HUES6 (cell line): Measurements from ENCODE around the gene IMPA2.
"Not testable (repeated sequence)": the region's sequence is repeated elsewhere in the genome, so short reads cannot be mapped to it uniquely, and the experiment has no call there.

Source experiments
- H3K27ac ChIP-seq: 2 replicates; pipeline ENCODE4 v1.7.0; 2013; ENCODE audit warnings: low read depth, mild to moderate bottlenecking, low read length, inconsistent platforms
- H3K27me3 ChIP-seq: 2 replicates; pipeline ENCODE4 v1.6.1; 2013; ENCODE audit warnings: low read length; ENCODE audit not compliant: control insufficient read depth, insufficient read depth
- H3K36me3 ChIP-seq: 2 replicates; pipeline ENCODE4 v1.6.1; 2013; ENCODE audit warnings: low read length; ENCODE audit not compliant: control insufficient read depth, insufficient read depth
- H3K4me1 ChIP-seq: 2 replicates; pipeline ENCODE4 v1.6.1; 2013; ENCODE audit warnings: low read length; ENCODE audit not compliant: control insufficient read depth, insufficient read depth
- H3K4me3 ChIP-seq: 2 replicates; pipeline ENCODE4 v1.5.1; 2013; ENCODE audit warnings: low read depth, low read length
- H3K9ac ChIP-seq: one replicate; pipeline ENCODE4 v1.6.1; 2013; ENCODE audit warnings: mild to moderate bottlenecking, low read length
- H3K9me3 ChIP-seq: 2 replicates; pipeline ENCODE4 v1.6.1; 2013; ENCODE audit warnings: low read depth, low read length; ENCODE audit not compliant: control insufficient read depth, insufficient read depth

The IMPA2 gene

GRCh38 chr18:12031846-12032245, 50.5 kb downstream of the IMPA2 start:
- H3K27ac ChIP-seq = no peak overlapping the region
- H3K9ac ChIP-seq = no peak overlapping the region
- no peaks in the 10 kb centered on the region for H3K9me3 ChIP-seq
- peaks cover 48% of the 10 kb centered on the region for H3K36me3 ChIP-seq
- H3K4me3 ChIP-seq = no peak overlapping the region
- no peaks in the 10 kb centered on the region for H3K27me3 ChIP-seq
- peaks cover 10% of the 10 kb centered on the region; the same call in 1 of the 2 replicates for H3K4me1 ChIP-seq

- peaks cover 9% of the 10 kb centered on the region for H3K27me3 ChIP-seq
- H3K36me3 ChIP-seq = peaks cover 42% of the 10 kb centered on the region
- no peak overlapping the region for H3K9ac ChIP-seq
- peaks cover 7% of the 10 kb centered on the region; the same call in 1 of the 2 replicates for H3K4me1 ChIP-seq
- H3K9me3 ChIP-seq = no peaks in the 10 kb centered on the region
- no peak overlapping the region for H3K27ac ChIP-seq
- H3K4me3 ChIP-seq = no peak overlapping the region
These were observed 51.7 kb downstream of the IMPA2 start for GRCh38 chr18:12032786-12033642.

- H3K9me3 ChIP-seq = no peaks in the 10 kb centered on the region
- no peak overlapping the region for H3K27ac ChIP-seq
- peaks cover 36% of the 10 kb centered on the region for H3K36me3 ChIP-seq
- no peak overlapping the region for H3K9ac ChIP-seq
- H3K27me3 ChIP-seq = peaks cover 16% of the 10 kb centered on the region
- peaks cover 11% of the 10 kb centered on the region; the same call in 1 of the 2 replicates for H3K4me1 ChIP-seq
- no peak overlapping the region for H3K4me3 ChIP-seq
These were observed 52.3 kb downstream of the IMPA2 start for GRCh38 chr18:12033643-12034025.

GRCh38 chr18:12034241-12035100, 53.2 kb downstream of the IMPA2 start:
- H3K4me3 ChIP-seq = no peak overlapping the region
- peaks cover 14% of the 10 kb centered on the region; the same call in 1 of the 2 replicates for H3K4me1 ChIP-seq
- H3K27ac ChIP-seq = no peak overlapping the region
- no peaks in the 10 kb centered on the region for H3K9me3 ChIP-seq
- H3K9ac ChIP-seq = no peak overlapping the region
- peaks cover 18% of the 10 kb centered on the region for H3K27me3 ChIP-seq
- peaks cover 31% of the 10 kb centered on the region for H3K36me3 ChIP-seq

GRCh38 chr18:12035481-12035880, 54.2 kb downstream of the IMPA2 start:
- no peaks in the 10 kb centered on the region for H3K9me3 ChIP-seq

GRCh38 chr18:12036201-12036751, 55.0 kb downstream of the IMPA2 start:
- Histone ChIP-seq H3K27ac (no peak overlapping the region), H3K9me3 (no peaks in the 10 kb centered on the region), H3K4me1 (peaks cover 14% of the 10 kb centered on the region; the same call in 1 of the 2 replicates), H3K36me3 (peaks cover 13% of the 10 kb centered on the region), H3K4me3 (no peak overlapping the region), H3K27me3 (peaks cover 18% of the 10 kb centered on the region), H3K9ac (no peak overlapping the region)

More at GRCh38 chr18:12035481-12035880, 54.2 kb downstream of the IMPA2 start:
- Histone ChIP-seq H3K27me3 (peaks cover 18% of the 10 kb centered on the region), H3K4me3 (no peak overlapping the region), H3K9ac (no peak overlapping the region), H3K36me3 (peaks cover 21% of the 10 kb centered on the region), H3K4me1 (peaks cover 14% of the 10 kb centered on the region; the same call in 1 of the 2 replicates), H3K27ac (no peak overlapping the region)

GRCh38 chr18:12038082-12038638, 56.9 kb downstream of the IMPA2 start:
- Histone ChIP-seq H3K27me3 (peaks cover 18% of the 10 kb centered on the region), H3K9me3 (no peaks in the 10 kb centered on the region), H3K4me3 (peak overlapping the region; percentile 92), H3K36me3 (no peaks in the 10 kb centered on the region), H3K9ac (peak overlapping the region; percentile 32), H3K4me1 (peaks cover 14% of the 10 kb centered on the region; the same call in 1 of the 2 replicates), H3K27ac (no peak overlapping the region)

GRCh38 chr18:12038639-12039539, 57.6 kb downstream of the IMPA2 start:
- peaks cover 18% of the 10 kb centered on the region for H3K27me3 ChIP-seq
- H3K27ac ChIP-seq = no peak overlapping the region
- H3K36me3 ChIP-seq = no peaks in the 10 kb centered on the region
- peak overlapping the region; percentile 72 for H3K9ac ChIP-seq
- H3K9me3 ChIP-seq = no peaks in the 10 kb centered on the region
- peaks cover 8% of the 10 kb centered on the region; the same call in 1 of the 2 replicates for H3K4me1 ChIP-seq
- H3K4me3 ChIP-seq = peak overlapping the region; percentile 92

GRCh38 chr18:12039540-12039930, 58.2 kb downstream of the IMPA2 start:
- H3K4me3 ChIP-seq, H3K36me3 ChIP-seq, H3K4me1 ChIP-seq, H3K27ac ChIP-seq, H3K9ac ChIP-seq, H3K9me3 ChIP-seq: not testable (repeated sequence)
- peaks cover 18% of the 10 kb centered on the region for H3K27me3 ChIP-seq

GRCh38 chr18:12041561-12041960, 60.3 kb downstream of the IMPA2 start:
- H3K9me3 ChIP-seq = no peaks in the 10 kb centered on the region
- H3K9ac ChIP-seq = no peak overlapping the region
- H3K36me3 ChIP-seq = no peaks in the 10 kb centered on the region
- H3K27me3 ChIP-seq = peaks cover 18% of the 10 kb centered on the region
- peaks cover 8% of the 10 kb centered on the region; the same call in 1 of the 2 replicates for H3K4me1 ChIP-seq
- no peak overlapping the region for H3K27ac ChIP-seq
- H3K4me3 ChIP-seq = no peak overlapping the region
